K562 (cell line): ENCODE data around the gene LACTB. TPM values are rescaled to one million over a fixed set of nuclear protein-coding genes. Genes with fewer than 3 reads are reported as not detected.
A peak's percentile ranks its signal among the peaks of the same experiment; 100 is the strongest.

Experiments
- ADNP ChIP-seq: fragments of 200-800 bp; sonication (Bioruptor generic); IDR thresholded peaks from 2 replicates; pipeline ENCODE4 v1.6.1; 2016; ENCODE audit warnings: missing genetic modification characterization, missing compliant biosample characterization
- AFF1 ChIP-seq, 2 experiments: fragments of 450-650 bp; IDR thresholded peaks; 2 replicates each; pipeline ENCODE4 v1.6.1; 2018; ENCODE audit warnings: mild to moderate bottlenecking in 2 of 2, low read depth in 1 of 2; ENCODE audit not compliant: partially characterized antibody in 2 of 2
- CC2D1A ChIP-seq: fragments of 450-650 bp; IDR thresholded peaks from 2 replicates; pipeline ENCODE4 v1.6.1; 2017; ENCODE audit warnings: mild to moderate bottlenecking
- E2F1 ChIP-seq: sonication (generic); formaldehyde crosslinking; IDR thresholded peaks from 2 replicates; pipeline ENCODE4 v1.8.1; 2023; ENCODE audit warnings: mild to moderate bottlenecking, missing genetic modification reagents, moderate library complexity
- GTF2E2 ChIP-seq: fragments of 200-800 bp; sonication (Bioruptor generic); IDR thresholded peaks from 2 replicates; pipeline ENCODE4 v1.6.1; 2016; ENCODE audit warnings: missing genetic modification characterization, missing compliant biosample characterization
- HSF4 ChIP-seq: fragments of 250-450 bp; sonication (Bioruptor Pico); IDR thresholded peaks from 2 replicates; pipeline ENCODE4 v2.1.2; 2022; ENCODE audit warnings: mild to moderate bottlenecking, moderate library complexity, borderline replicate concordance
- MXI1 ChIP-seq: IDR thresholded peaks from 2 replicates; pipeline ENCODE4 v1.6.1; 2011; ENCODE audit warnings: low read depth, mild to moderate bottlenecking, improper control_type of control experiment, low read length
- NR2F6 ChIP-seq: fragments of 450-650 bp; formaldehyde crosslinking; IDR thresholded peaks from 2 replicates; pipeline ENCODE4 v1.4.0; 2020; ENCODE audit warnings: mild to moderate bottlenecking
- PKNOX1 ChIP-seq: fragments of 450-650 bp; IDR thresholded peaks from 2 replicates; pipeline ENCODE4 v1.6.1; 2016
- POLR3G ChIP-seq: IDR thresholded peaks from 2 replicates; pipeline ENCODE4 v1.6.1; 2011; ENCODE audit not compliant: insufficient read length, insufficient replicate concordance; ENCODE audit errors: extremely low read depth
- RFX7 ChIP-seq: fragments of 250-450 bp; sonication (Bioruptor Pico); IDR thresholded peaks from 2 replicates; pipeline ENCODE4 v1.5.1; 2021; ENCODE audit warnings: mild to moderate bottlenecking
- THRB ChIP-seq: fragments of 450-650 bp; formaldehyde crosslinking; conservative IDR thresholded peaks from 2 replicates; pipeline ENCODE4 v1.4.0; 2022; ENCODE audit warnings: mild to moderate bottlenecking, missing genetic modification characterization
- ZBTB26 ChIP-seq: fragments of 450-650 bp; formaldehyde crosslinking; IDR thresholded peaks from 2 replicates; pipeline ENCODE4 v1.4.0; 2022; ENCODE audit warnings: missing genetic modification characterization
- ZNF174 ChIP-seq: fragments of 250-450 bp; sonication (Bioruptor Pico); IDR thresholded peaks from 2 replicates; pipeline ENCODE4 v1.4.0; 2020; ENCODE audit warnings: mild to moderate bottlenecking
- ZNF583 ChIP-seq: fragments of 250-450 bp; sonication (Bioruptor Pico); IDR thresholded peaks from 2 replicates; pipeline ENCODE4 v1.4.0; 2020
- polyA plus RNA-seq, 8 experiments: library from polyadenylated mRNA; depleted of rRNA in 4 of 8; stranded (reverse) in 5 of 8; unstranded in 3 of 8; fragments of >200 nt; fragmentation: Nextera tagmentation in 2 of 8; fragmentation: Illumina TruSeq in 1 of 8; extraction: Ambion mirVana in 2 of 8; extraction: Trizol in 1 of 8; gene quantifications; 2 replicates each; pipeline versions ENCODE4 v1.2.1 to v1.2.3, GENCODE V29; 2011 to 2014; ENCODE audit warnings: inconsistent platforms in 1 of 8, missing spikeins in 1 of 8
- total RNA-seq, 7 experiments: library from RNA; depleted of rRNA in 6 of 7; stranded (reverse); fragments of >200 nt in 6 of 7; fragmentation: Illumina TruSeq in 2 of 7; extraction: Trizol in 2 of 7; gene quantifications; 2 replicates each; pipeline versions ENCODE4 v1.2.1 to v1.2.3, GENCODE V29; 2011 to 2021; ENCODE audit warnings: low replicate concordance in 1 of 7
- TF ChIP-seq, protein P1 (sequence below): fragments of 250-450 bp; sonication (Bioruptor Pico); IDR thresholded peaks from 2 replicates; pipeline ENCODE4 v1.5.0; 2021
- TF ChIP-seq, protein P2 (sequence below): sonication (generic); formaldehyde crosslinking; IDR thresholded peaks from 2 replicates; pipeline ENCODE4 v1.8.0; 2022; ENCODE audit warnings: mild to moderate bottlenecking, missing genetic modification reagents, borderline replicate concordance

The LACTB gene
- total and polyA plus RNA-seq, 9 of the 15 experiments (the other 6 are each of a cell fraction or from before 2014, with no cell fraction given), result 3.1 to 15.5 (median 9.8) TPM

GRCh38 chr15:63109920-63110319, 11.7 kb upstream of the LACTB start (continued):
- TF ChIP-seq HSF4 (CRISPR knock-in tag) (no peak), PKNOX1 (peak; percentile 81), E2F1 (CRISPR knock-in tag) (0 out of 2 replicates have a peak, but pooled peaks have one; percentile 54), ZNF174 (CRISPR knock-in tag) (no peak), ZNF583 (no peak), NR2F6 (CRISPR knock-in tag) (no peak), POLR3G (no peak), GTF2E2 (tag) (no peak), THRB (CRISPR knock-in tag) (no peak), ADNP (tag) (no peak), AFF1 (IDR thresholded peaks at IDR 0.05; ENCODE audit: low read depth in 1 of 2, partially characterized antibody in 2 of 2) (no peak), MXI1 (0 out of 2 replicates have a peak, but pooled peaks have one; percentile 19), RFX7 (CRISPR knock-in tag) (no peak), CC2D1A (peak; percentile 96; the same call in 1 of the 2 replicates), ZBTB26 (CRISPR knock-in tag) (no peak)
- TF ChIP-seq, protein P1, sequence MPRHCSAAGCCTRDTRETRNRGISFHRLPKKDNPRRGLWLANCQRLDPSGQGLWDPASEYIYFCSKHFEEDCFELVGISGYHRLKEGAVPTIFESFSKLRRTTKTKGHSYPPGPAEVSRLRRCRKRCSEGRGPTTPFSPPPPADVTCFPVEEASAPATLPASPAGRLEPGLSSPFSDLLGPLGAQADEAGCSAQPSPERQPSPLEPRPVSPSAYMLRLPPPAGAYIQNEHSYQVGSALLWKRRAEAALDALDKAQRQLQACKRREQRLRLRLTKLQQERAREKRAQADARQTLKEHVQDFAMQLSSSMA (CRISPR knock-in tag), result no peak
- TF ChIP-seq, protein P2, sequence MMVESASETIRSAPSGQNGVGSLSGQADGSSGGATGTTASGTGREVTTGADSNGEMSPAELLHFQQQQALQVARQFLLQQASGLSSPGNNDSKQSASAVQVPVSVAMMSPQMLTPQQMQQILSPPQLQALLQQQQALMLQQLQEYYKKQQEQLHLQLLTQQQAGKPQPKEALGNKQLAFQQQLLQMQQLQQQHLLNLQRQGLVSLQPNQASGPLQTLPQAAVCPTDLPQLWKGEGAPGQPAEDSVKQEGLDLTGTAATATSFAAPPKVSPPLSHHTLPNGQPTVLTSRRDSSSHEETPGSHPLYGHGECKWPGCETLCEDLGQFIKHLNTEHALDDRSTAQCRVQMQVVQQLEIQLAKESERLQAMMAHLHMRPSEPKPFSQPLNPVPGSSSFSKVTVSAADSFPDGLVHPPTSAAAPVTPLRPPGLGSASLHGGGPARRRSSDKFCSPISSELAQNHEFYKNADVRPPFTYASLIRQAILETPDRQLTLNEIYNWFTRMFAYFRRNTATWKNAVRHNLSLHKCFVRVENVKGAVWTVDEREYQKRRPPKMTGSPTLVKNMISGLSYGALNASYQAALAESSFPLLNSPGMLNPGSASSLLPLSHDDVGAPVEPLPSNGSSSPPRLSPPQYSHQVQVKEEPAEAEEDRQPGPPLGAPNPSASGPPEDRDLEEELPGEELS (CRISPR knock-in tag), result no peak
